Neutrophil (primary cell): ENCODE data around the gene CLEC18A.

Experiments used
- H3K27ac ChIP-seq: fragments of 200-600 bp; sonication (generic); 2 replicates; pipeline ENCODE4 v1.5.1; 2016; ENCODE audit warnings: mild to moderate bottlenecking, moderate library complexity
- H3K27me3 ChIP-seq: fragments of 200-600 bp; sonication (generic); 2 replicates; pipeline ENCODE4 v1.6.0; 2016; ENCODE audit warnings: mild to moderate bottlenecking
- H3K36me3 ChIP-seq: fragments of 200-600 bp; sonication (generic); 2 replicates; pipeline ENCODE4 v1.5.1; 2017
- H3K4me1 ChIP-seq, 2 experiments: fragments of 200-600 bp in 1 of 2; sonication (generic) in 1 of 2; 1 replicate in 1 of 2; 2 replicates in 1 of 2; pipeline versions ENCODE4 v1.5.1 to v1.6.1; 2013 to 2016; ENCODE audit warnings: low read depth in 1 of 2, low read length in 1 of 2, mild to moderate bottlenecking in 1 of 2, moderate library complexity in 1 of 2; ENCODE audit not compliant: control insufficient read depth in 1 of 2, insufficient read depth in 1 of 2
- H3K4me3 ChIP-seq, 2 experiments: fragments of 200-600 bp in 1 of 2; sonication (generic) in 1 of 2; 1 replicate in 1 of 2; 2 replicates in 1 of 2; pipeline ENCODE4 v1.5.1; 2013 to 2016; ENCODE audit warnings: low read depth in 1 of 2, low read length in 1 of 2, mild to moderate bottlenecking in 1 of 2, moderate library complexity in 1 of 2
- H3K9me3 ChIP-seq: fragments of 200-600 bp; sonication (generic); 2 replicates; pipeline ENCODE4 v1.5.1; 2016
- TF ChIP-seq, protein P1 (sequence below): fragments of 200-600 bp; sonication (generic); IDR thresholded peaks from 2 replicates; pipeline ENCODE4 v1.5.1; 2016; ENCODE audit warnings: antibody characterized with exemption

Gene CLEC18A

DNA sequence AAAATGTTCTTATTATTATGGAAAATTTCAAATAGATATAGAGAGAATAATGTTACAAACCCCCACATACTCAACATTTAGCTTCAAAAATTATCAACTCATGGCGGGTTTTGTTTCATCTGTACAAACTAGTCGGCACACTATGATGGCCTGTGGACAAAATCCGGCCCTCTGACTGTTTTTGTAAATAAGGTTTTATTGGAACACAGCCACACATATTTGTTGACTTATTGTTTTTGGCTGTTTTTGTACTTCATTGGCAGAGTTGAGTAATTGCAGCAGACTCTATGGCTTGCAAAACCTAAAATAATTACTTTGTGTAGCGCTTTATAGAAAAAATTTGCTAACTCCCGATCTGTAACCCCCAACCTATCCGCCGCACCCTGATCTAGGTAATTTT is 41.4 kb upstream of the CLEC18A start:
- TF ChIP-seq, protein P1, sequence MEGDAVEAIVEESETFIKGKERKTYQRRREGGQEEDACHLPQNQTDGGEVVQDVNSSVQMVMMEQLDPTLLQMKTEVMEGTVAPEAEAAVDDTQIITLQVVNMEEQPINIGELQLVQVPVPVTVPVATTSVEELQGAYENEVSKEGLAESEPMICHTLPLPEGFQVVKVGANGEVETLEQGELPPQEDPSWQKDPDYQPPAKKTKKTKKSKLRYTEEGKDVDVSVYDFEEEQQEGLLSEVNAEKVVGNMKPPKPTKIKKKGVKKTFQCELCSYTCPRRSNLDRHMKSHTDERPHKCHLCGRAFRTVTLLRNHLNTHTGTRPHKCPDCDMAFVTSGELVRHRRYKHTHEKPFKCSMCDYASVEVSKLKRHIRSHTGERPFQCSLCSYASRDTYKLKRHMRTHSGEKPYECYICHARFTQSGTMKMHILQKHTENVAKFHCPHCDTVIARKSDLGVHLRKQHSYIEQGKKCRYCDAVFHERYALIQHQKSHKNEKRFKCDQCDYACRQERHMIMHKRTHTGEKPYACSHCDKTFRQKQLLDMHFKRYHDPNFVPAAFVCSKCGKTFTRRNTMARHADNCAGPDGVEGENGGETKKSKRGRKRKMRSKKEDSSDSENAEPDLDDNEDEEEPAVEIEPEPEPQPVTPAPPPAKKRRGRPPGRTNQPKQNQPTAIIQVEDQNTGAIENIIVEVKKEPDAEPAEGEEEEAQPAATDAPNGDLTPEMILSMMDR: no peak
- H3K4me3 ChIP-seq: no peak overlapping the region
- no peaks in the 10 kb centered on the region for H3K4me1 ChIP-seq
- H3K27ac ChIP-seq: no peak overlapping the region
- H3K9me3 ChIP-seq: no peaks in the 10 kb centered on the region
- H3K27me3 ChIP-seq: no peaks in the 10 kb centered on the region
- peaks cover 69% of the 10 kb centered on the region for H3K36me3 ChIP-seq

DNA sequence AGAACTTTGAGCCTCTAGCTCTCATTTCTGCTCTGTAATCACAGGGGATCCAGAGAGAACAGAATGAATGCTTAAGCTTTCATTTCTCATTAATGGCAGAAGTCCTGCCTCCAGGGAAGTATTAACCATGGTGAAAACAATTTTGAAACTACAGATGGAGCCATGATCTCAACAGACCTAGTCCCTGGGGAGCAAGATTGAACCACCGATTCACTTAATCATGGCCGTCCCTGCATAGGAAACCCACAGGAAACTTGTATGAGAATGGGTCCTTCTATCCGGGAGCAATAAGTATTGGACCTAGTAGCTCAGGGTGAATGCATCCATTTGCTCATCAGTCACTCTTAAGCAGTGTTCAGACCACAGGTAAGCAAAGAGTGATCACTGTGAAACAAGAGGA is 40.2 kb upstream of the CLEC18A start:
- no peaks in the 10 kb centered on the region for H3K27me3 ChIP-seq
- H3K4me1 ChIP-seq: no peaks in the 10 kb centered on the region
- no peaks in the 10 kb centered on the region for H3K9me3 ChIP-seq
- no peak overlapping the region for H3K4me3 ChIP-seq
- H3K27ac ChIP-seq: no peak overlapping the region
- H3K36me3 ChIP-seq: peaks cover 63% of the 10 kb centered on the region
- TF ChIP-seq, protein P1: no peak

DNA sequence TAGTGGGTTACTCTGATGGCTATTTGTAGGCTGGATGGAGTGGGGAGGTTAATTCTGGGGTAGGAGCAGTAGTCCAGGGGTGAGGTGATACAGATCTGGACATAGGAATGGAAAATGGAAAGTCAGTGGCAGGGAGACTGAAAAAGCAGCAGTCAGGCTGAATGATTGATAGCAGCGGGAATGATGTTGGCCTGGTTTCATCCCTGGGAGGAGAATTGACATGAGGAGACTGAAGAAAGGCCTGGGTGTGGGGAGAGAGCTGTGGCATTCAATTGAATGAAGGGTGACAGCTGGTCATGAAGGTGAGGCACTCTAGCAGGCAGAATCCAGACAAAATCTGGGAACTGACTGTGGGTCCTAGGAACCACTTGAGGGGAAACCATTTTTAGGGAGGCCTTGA is 34.7 kb upstream of the CLEC18A start:
- TF ChIP-seq, protein P1: no peak
- peaks cover 68% of the 10 kb centered on the region for H3K36me3 ChIP-seq
- no peaks in the 10 kb centered on the region for H3K4me1 ChIP-seq
- H3K9me3 ChIP-seq: no peaks in the 10 kb centered on the region
- no peak overlapping the region for H3K27ac ChIP-seq
- no peak overlapping the region for H3K4me3 ChIP-seq
- no peaks in the 10 kb centered on the region for H3K27me3 ChIP-seq

DNA sequence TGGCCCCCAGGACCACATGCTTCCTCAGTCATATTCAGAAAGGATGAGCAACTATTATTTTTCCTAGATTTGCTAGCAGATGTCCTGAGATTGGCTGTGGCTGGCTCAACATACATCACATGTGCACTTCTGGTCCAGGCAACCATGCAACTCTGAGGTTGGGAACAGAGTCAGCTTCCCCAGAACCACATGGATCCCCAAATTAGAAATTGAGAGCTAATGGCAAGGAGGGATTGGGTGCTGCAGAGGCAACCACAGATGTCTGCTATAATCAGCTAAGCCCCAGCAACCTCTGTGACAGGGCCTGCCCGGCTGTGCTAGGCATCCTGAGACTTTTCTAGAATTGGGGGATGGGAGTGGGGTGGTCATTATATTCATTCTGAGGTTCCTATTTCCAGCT is 33.8 kb upstream of the CLEC18A start:
- no peaks in the 10 kb centered on the region for H3K4me1 ChIP-seq
- peaks cover 70% of the 10 kb centered on the region for H3K36me3 ChIP-seq
- no peaks in the 10 kb centered on the region for H3K27me3 ChIP-seq
- no peak overlapping the region for H3K27ac ChIP-seq
- H3K9me3 ChIP-seq: no peaks in the 10 kb centered on the region
- H3K4me3 ChIP-seq: no peak overlapping the region
- TF ChIP-seq, protein P1: no peak

DNA sequence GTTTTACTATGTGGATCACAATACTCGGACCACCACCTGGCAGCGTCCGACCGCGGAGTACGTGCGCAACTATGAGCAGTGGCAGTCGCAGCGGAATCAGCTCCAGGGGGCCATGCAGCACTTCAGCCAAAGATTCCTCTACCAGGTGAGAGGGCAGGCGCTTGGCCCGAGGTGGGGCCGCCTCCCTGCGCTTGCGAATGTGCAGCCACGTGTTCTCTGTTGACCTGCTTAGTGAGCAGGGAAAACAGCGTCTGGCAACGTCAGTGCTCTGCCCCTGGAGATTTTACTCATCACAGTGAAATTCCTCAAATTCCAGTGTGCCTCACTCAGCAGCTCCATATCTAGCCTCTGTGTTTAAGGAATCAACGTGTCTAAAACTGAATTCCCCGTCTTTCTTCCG is 33.4 kb upstream of the CLEC18A start:
- Histone ChIP-seq H3K4me1 (no peaks in the 10 kb centered on the region), H3K27ac (no peak overlapping the region), H3K27me3 (no peaks in the 10 kb centered on the region), H3K4me3 (no peak overlapping the region), H3K9me3 (no peaks in the 10 kb centered on the region), H3K36me3 (peaks cover 71% of the 10 kb centered on the region)
- TF ChIP-seq, protein P1: no peak

DNA sequence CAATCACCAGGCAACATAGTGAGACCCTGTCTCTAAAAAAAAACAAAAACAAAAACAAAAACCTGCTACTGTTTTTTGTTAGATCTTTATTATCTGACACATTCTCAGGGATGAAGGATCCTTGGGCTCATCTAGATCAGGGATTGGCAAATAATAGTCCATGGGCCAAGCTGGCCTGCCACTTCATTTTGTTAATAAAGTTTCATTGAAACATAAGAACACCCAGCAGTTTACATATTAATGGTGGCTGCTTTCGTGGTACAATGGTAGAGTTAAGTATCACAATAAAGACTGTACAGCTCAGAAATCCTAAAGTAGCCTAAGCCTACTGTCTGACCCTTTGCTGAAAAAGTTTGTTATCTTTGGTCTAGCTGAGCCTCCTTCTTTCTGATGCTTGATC is 32.9 kb upstream of the CLEC18A start:
- H3K27me3 ChIP-seq: no peaks in the 10 kb centered on the region
- H3K27ac ChIP-seq: peak overlapping the region; percentile 11
- H3K9me3 ChIP-seq: no peaks in the 10 kb centered on the region
- H3K36me3 ChIP-seq: peaks cover 76% of the 10 kb centered on the region
- TF ChIP-seq, protein P1: no peak
- no peak overlapping the region for H3K4me3 ChIP-seq
- no peaks in the 10 kb centered on the region for H3K4me1 ChIP-seq
